NCI-H446 (cell line): ENCODE measurements around the gene FBXO34.

Experiments
- DNase-seq, 2 experiments: peaks; one replicate each; lab custom pipeline; 2025; lab: John Stamatoyannopoulos, UW

FBXO34 gene

GRCh38 chr14:55270832-55271571 lies at the start of gene FBXO34:
Gene FBXO34, plus strand, starts transcription at chr14:55271421. Its CDS starts 78,970 bp downstream, at chr14:55350391.
- DNase-seq, result peak; percentile 96 to 99

GRCh38 chr14:55221968-55222367 lies 49.3 kb upstream of the FBXO34 start:
- DNase-seq, result no peak

- no peak for DNase-seq
Measured at GRCh38 chr14:55223364-55223763, 47.9 kb upstream of the FBXO34 start.

- DNase-seq, result no peak
Measured at GRCh38 chr14:55228261-55228660, 43.0 kb upstream of the FBXO34 start.

- DNase-seq, result no peak
Measured at GRCh38 chr14:55233591-55233990, 37.6 kb upstream of the FBXO34 start.

GRCh38 chr14:55238019-55238680 lies 33.1 kb upstream of the FBXO34 start:
- DNase-seq, result no peak

- DNase-seq, result no peak
Measured at GRCh38 chr14:55239320-55239719, 31.9 kb upstream of the FBXO34 start.

- DNase-seq, result no peak
Measured at GRCh38 chr14:55240526-55241178, 30.6 kb upstream of the FBXO34 start.

- DNase-seq, result no peak
Measured at GRCh38 chr14:55241673-55242072, 29.5 kb upstream of the FBXO34 start.

GRCh38 chr14:55243386-55243785 lies 27.8 kb upstream of the FBXO34 start:
- DNase-seq, result no peak

GRCh38 chr14:55243813-55244212 lies 27.4 kb upstream of the FBXO34 start:
- no peak for DNase-seq

- no peak for DNase-seq
Measured at GRCh38 chr14:55245657-55246268, 25.5 kb upstream of the FBXO34 start.

GRCh38 chr14:55248411-55248810 lies 22.8 kb upstream of the FBXO34 start:
- no peak for DNase-seq

GRCh38 chr14:55249423-55249822 lies 21.8 kb upstream of the FBXO34 start:
- DNase-seq, result no peak

- DNase-seq, result no peak
Measured at GRCh38 chr14:55253276-55253675, 17.9 kb upstream of the FBXO34 start.

- no peak for DNase-seq
Measured at GRCh38 chr14:55254581-55254980, 16.6 kb upstream of the FBXO34 start.

- no peak for DNase-seq
Measured at GRCh38 chr14:55255979-55256378, 15.2 kb upstream of the FBXO34 start.

GRCh38 chr14:55256586-55256985 lies 14.6 kb upstream of the FBXO34 start:
- DNase-seq, result no peak

- no peak for DNase-seq
Measured at GRCh38 chr14:55265197-55265596, 6.0 kb upstream of the FBXO34 start.

- DNase-seq, result no peak
Measured at GRCh38 chr14:55267820-55268219, 3.4 kb upstream of the FBXO34 start.

GRCh38 chr14:55271572-55272298 lies 514 bp downstream of the FBXO34 start:
- peak; percentile 41 to 71 for DNase-seq

- DNase-seq, result no peak
Measured at GRCh38 chr14:55272387-55272786, 1.2 kb downstream of the FBXO34 start.
